Endothelial cell of umbilical vein (primary cell): Measurements from ENCODE around the gene ITGA1. TPM values are rescaled to one million over a fixed set of nuclear protein-coding genes. Genes with fewer than 3 reads are reported as not detected.

Experiments used
- BruUV-seq: library from RNA; stranded (reverse); fragments of 400-500 nt; replicated peaks from 2 replicates; lab custom pipeline; 2021; lab: Mats Ljungman, UMichigan
- CTCF ChIA-PET: fragments of 300-600, 350-600 bp; sonication (Branson Sonifier 250); formaldehyde crosslinking; loops from one replicate; lab custom pipeline; 2021; ENCODE audit warnings: antibody characterized with exemption, inconsistent platforms; lab: Charles Lee
- POLR2A ChIA-PET: fragments of 300-600, 350-600 bp; sonication (Branson Sonifier 250); formaldehyde crosslinking; loops from one replicate; lab custom pipeline; 2021; ENCODE audit warnings: antibody characterized with exemption, inconsistent platforms; lab: Charles Lee
- DNase-seq: peaks from one replicate; pipeline ENCODE4 v3.0.0-alpha.2; 2011; ENCODE audit warnings: low read depth, low spot score
- FAIRE-seq: peaks from 2 replicates; lab custom pipeline; 2011; peaks lifted over from hg19 to GRCh38; lab: Jason Lieb, UNC
- H2AFZ ChIP-seq: 2 replicates; pipeline ENCODE4 v1.6.0; 2012; ENCODE audit warnings: low read depth, low read length, control low read depth, inconsistent platforms
- H3K27ac ChIP-seq: 2 replicates; pipeline ENCODE4 v1.5.1; 2011; ENCODE audit warnings: low read depth, mild to moderate bottlenecking, control low read depth, low read length, moderate library complexity; ENCODE audit not compliant: insufficient read depth
- H3K27me3 ChIP-seq, 2 experiments: 2 replicates each; pipeline versions ENCODE4 v1.6.0 to v1.6.1; 2011; ENCODE audit warnings: low read length in 2 of 2, mixed read lengths in 1 of 2; ENCODE audit not compliant: control insufficient read depth in 2 of 2, insufficient read depth in 2 of 2
- H3K36me3 ChIP-seq, 2 experiments: 2 replicates in 1 of 2; 3 replicates in 1 of 2; pipeline ENCODE4 v1.5.1; 2011; ENCODE audit warnings: low read length in 2 of 2, mild to moderate bottlenecking in 1 of 2, moderate library complexity in 1 of 2; ENCODE audit not compliant: control insufficient read depth in 2 of 2, insufficient read depth in 2 of 2; ENCODE audit errors: extremely low read depth in 1 of 2
- H3K4me1 ChIP-seq: 3 replicates; pipeline ENCODE4 v1.5.1; 2011; ENCODE audit warnings: mild to moderate bottlenecking, low read length; ENCODE audit not compliant: control insufficient read depth, insufficient read depth; ENCODE audit errors: extremely low read depth
- H3K4me2 ChIP-seq: 2 replicates; pipeline ENCODE4 v1.6.1; 2011; ENCODE audit warnings: low read length, control low read depth, mixed read lengths; ENCODE audit not compliant: insufficient read depth
- H3K4me3 ChIP-seq, 3 experiments: fragments of 200-600 bp in 1 of 3; sonication (generic), shearing (Covaris generic) in 1 of 3; replicated peaks in 1 of 3; 2 replicates each; pipeline ENCODE4 v1.5.1; 2011 to 2016; ENCODE audit warnings: control low read depth in 3 of 3, low read length in 3 of 3, mild to moderate bottlenecking in 2 of 3, inconsistent platforms in 1 of 3, low read depth in 1 of 3, moderate library complexity in 1 of 3; ENCODE audit not compliant: insufficient read depth in 1 of 3
- H3K79me2 ChIP-seq: 2 replicates; pipeline ENCODE4 v1.6.0; 2012; ENCODE audit warnings: low read length, inconsistent platforms; ENCODE audit not compliant: control insufficient read depth, insufficient read depth
- H3K9ac ChIP-seq: replicated peaks from 2 replicates; pipeline ENCODE3; 2011; ENCODE audit warnings: low read length, control low read depth; ENCODE audit not compliant: insufficient read depth; ENCODE audit errors: extremely low read depth
- H3K9me1 ChIP-seq: replicated peaks from 3 replicates; pipeline ENCODE4 v1.6.0; 2011; ENCODE audit warnings: mild to moderate bottlenecking, low read length; ENCODE audit not compliant: control insufficient read depth, insufficient read depth; ENCODE audit errors: extremely low read depth
- H3K9me3 ChIP-seq: replicated peaks from 2 replicates; pipeline ENCODE4 v1.5.1; 2012; ENCODE audit warnings: low read length, inconsistent platforms; ENCODE audit not compliant: control insufficient read depth, insufficient read depth
- H4K20me1 ChIP-seq: replicated peaks from 2 replicates; pipeline ENCODE3; 2011; ENCODE audit warnings: mild to moderate bottlenecking, low read length; ENCODE audit not compliant: control insufficient read depth, insufficient read depth; ENCODE audit errors: extremely low read depth
- EZH2 ChIP-seq: IDR thresholded peaks from 2 replicates; pipeline ENCODE4 v1.6.1; 2012; ENCODE audit warnings: borderline replicate concordance, low read depth, mild to moderate bottlenecking, moderate library complexity, low read length, inconsistent platforms; ENCODE audit not compliant: severe bottlenecking
- FOS ChIP-seq: IDR thresholded peaks from 2 replicates; pipeline ENCODE4 v1.6.1; 2011; ENCODE audit warnings: mild to moderate bottlenecking, low read length, moderate library complexity, borderline replicate concordance; ENCODE audit not compliant: insufficient read depth
- GATA2 ChIP-seq: IDR thresholded peaks from 2 replicates; pipeline ENCODE4 v1.7.0; 2011; ENCODE audit warnings: low read depth, mild to moderate bottlenecking, moderate library complexity, mixed read lengths, low read length; ENCODE audit not compliant: insufficient read length, insufficient read depth
- JUN ChIP-seq: IDR thresholded peaks from 2 replicates; pipeline ENCODE4 v1.6.1; 2011; ENCODE audit warnings: borderline replicate concordance, low read depth; ENCODE audit not compliant: insufficient read length, insufficient read depth
- MAX ChIP-seq: IDR thresholded peaks from 2 replicates; pipeline ENCODE4 v1.6.1; 2011; ENCODE audit not compliant: insufficient read depth, insufficient read length
- MYC ChIP-seq: IDR thresholded peaks from one replicate; pipeline ENCODE4 v1.6.1; 2011; ENCODE audit warnings: mild to moderate bottlenecking, low read depth, low read length
- POLR2A ChIP-seq: IDR thresholded peaks from 2 replicates; pipeline ENCODE4 v1.6.1; 2012; ENCODE audit warnings: low read depth, mild to moderate bottlenecking, control low read depth, low read length
- POLR2AphosphoS5 ChIP-seq: IDR thresholded peaks from 2 replicates; pipeline ENCODE4 v1.6.1; 2012; ENCODE audit warnings: low read depth, mild to moderate bottlenecking, control low read depth, low read length, moderate library complexity; ENCODE audit not compliant: insufficient read depth
- dilution Hi-C: fragments of 300-500 bp; cut with MboI; formaldehyde crosslinking; loops from one replicate; pipeline ENCODE4 v1.15.0; 2019; ENCODE audit warnings: low sequenced_read_pairs; ENCODE audit not compliant: extremely low pct_ligation_motif_present
- intact Hi-C: fragments of 100-400 bp; cut with micrococcal nuclease; formaldehyde crosslinking; loops from one replicate; pipeline ENCODE4 v1.10.0; 2022
- polyA plus RNA-seq, 4 experiments: library from polyadenylated mRNA; depleted of rRNA in 3 of 4; stranded (reverse) in 3 of 4; unstranded in 1 of 4; fragments of >200 nt; gene quantifications; 2 replicates each; pipeline versions ENCODE4 v1.2.1 to v1.2.3, GENCODE V29; 2011 to 2012; ENCODE audit warnings: missing spikeins in 1 of 4
- total RNA-seq: library from RNA; stranded (reverse); gene quantifications from 2 replicates; pipeline ENCODE4 v1.2.3, GENCODE V29; 2021
- TF ChIP-seq, protein P1 (sequence below), 2 donors: IDR thresholded peaks; 1 replicate in 1 of 2; 2 replicates in 1 of 2; pipeline ENCODE4 v1.5.1; 2011; ENCODE audit warnings: low read length in 2 of 2, mild to moderate bottlenecking in 2 of 2, moderate library complexity in 2 of 2, control low read depth in 1 of 2, inconsistent platforms in 1 of 2, low read depth in 1 of 2; ENCODE audit not compliant: insufficient read depth in 1 of 2; ENCODE audit errors: extremely low read depth in 1 of 2

ITGA1 gene
- total and polyA plus RNA-seq, 2 donors (not counting 3 experiments of a cell fraction or from before 2014, with no cell fraction given), result 0.65 to 1.9 TPM

DNA sequence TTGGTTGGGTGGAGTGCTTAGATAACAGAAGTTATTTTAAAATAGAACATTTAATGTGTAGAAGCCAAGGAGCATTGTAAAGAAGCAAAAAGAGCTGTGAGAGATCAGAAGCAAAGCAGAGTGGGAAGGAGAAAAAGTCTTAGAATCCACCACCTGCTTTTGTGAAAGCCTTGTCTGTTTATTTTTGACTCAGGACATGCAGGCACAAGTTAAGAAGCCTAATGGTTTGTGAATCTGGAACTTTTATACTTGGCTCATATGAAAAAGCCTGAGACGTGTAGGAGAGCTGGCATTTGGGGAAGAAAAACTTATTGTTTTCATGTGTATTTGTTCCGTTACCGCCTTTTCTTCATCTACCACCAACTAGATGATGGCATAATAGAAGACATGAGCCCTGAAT is 163.0 kb downstream of the ITGA1 start:
- Histone ChIP-seq H3K79me2 (no peaks in the 10 kb centered on the region), H2AFZ (no peak overlapping the region), H3K9me3 (no peaks in the 10 kb centered on the region), H3K27ac (no peak overlapping the region), H3K9me1 (no peaks in the 10 kb centered on the region), H3K9ac (no peak overlapping the region), H4K20me1 (no peaks in the 10 kb centered on the region), H3K4me2 (no peak overlapping the region), H3K36me3 (no peaks in the 10 kb centered on the region), H3K4me3 (no peak overlapping the region), H3K4me1 (peaks cover 30% of the 10 kb centered on the region), H3K27me3 (no peaks in the 10 kb centered on the region)
- intact Hi-C loops (no loop called here), dilution Hi-C loops (no loop called here)
- TF ChIP-seq MYC (no peak), FOS (no peak), GATA2 (no peak), POLR2A (no peak), POLR2AphosphoS5 (no peak), MAX (no peak), EZH2 (no peak), JUN (no peak)
- TF ChIP-seq, protein P1, sequence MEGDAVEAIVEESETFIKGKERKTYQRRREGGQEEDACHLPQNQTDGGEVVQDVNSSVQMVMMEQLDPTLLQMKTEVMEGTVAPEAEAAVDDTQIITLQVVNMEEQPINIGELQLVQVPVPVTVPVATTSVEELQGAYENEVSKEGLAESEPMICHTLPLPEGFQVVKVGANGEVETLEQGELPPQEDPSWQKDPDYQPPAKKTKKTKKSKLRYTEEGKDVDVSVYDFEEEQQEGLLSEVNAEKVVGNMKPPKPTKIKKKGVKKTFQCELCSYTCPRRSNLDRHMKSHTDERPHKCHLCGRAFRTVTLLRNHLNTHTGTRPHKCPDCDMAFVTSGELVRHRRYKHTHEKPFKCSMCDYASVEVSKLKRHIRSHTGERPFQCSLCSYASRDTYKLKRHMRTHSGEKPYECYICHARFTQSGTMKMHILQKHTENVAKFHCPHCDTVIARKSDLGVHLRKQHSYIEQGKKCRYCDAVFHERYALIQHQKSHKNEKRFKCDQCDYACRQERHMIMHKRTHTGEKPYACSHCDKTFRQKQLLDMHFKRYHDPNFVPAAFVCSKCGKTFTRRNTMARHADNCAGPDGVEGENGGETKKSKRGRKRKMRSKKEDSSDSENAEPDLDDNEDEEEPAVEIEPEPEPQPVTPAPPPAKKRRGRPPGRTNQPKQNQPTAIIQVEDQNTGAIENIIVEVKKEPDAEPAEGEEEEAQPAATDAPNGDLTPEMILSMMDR (IDR thresholded peaks at IDR 0.05; ENCODE audit: extremely low read depth in 1 of 2, insufficient read depth in 1 of 2, low read depth in 1 of 2, low read length in 2 of 2), result no peak
- FAIRE-seq, result no peak
- CTCF ChIA-PET, result interaction anchor here (1.0 to 3.8 kb wide), 7 partner anchors 11 to 165 kb away, joined by 3 to 103 read pairs (median 18); partner anchors contain the start of genes ITGA2 and MOCS2
- no TSS peak for BruUV-seq
- no peak for DNase-seq
- POLR2A ChIA-PET, result no interaction called here
